GM19468 (cell line): ENCODE results near the gene SAP30L.

Source experiments
- ATAC-seq: cut with Tn5 transposase; IDR thresholded peaks from one replicate; pipeline ENCODE4 v1.9.1; 2021; ENCODE audit warnings: mild to moderate bottlenecking, moderate library complexity, moderate number of reproducible peaks; ENCODE audit not compliant: unreplicated experiment; ENCODE audit errors: extremely low read depth

The SAP30L gene

DNA sequence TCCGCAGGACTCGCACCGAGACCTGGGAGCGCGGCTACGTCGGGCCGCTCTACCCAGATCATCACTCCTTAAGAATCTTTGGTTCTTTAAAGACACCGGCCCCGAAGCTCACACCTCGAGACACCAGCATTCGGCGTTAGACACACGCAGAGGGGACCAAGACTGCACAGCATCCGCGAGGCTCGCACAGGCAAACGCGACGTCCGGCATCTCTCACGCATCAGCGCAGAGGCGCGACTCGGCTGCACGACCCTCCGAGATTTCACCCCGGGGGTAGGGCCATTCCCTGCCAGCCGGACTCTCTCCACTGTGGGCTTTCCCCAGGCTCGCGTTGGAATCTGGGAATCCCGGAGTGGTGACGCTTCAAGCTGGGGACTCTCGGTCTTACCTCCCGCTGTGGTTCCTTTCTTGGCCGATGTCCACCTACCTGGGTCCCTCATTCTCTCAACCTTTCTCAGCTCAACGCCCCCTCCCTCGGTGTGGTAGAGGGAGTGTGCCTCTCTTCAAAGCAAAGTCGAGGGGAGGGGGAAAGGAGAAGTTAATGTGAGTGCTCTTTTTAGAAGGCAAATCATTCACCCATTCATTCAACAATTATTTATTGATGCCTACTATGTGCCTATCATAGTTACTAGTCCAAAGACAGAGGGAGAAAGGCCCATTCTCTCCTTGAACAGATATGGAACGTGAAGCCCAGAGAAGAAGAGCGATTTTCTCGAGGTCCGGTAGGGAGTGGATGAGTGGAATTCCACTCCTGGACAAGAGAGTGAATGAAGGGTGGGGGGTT lies 33.6 kb downstream of the SAP30L start:
- no peak for ATAC-seq

DNA sequence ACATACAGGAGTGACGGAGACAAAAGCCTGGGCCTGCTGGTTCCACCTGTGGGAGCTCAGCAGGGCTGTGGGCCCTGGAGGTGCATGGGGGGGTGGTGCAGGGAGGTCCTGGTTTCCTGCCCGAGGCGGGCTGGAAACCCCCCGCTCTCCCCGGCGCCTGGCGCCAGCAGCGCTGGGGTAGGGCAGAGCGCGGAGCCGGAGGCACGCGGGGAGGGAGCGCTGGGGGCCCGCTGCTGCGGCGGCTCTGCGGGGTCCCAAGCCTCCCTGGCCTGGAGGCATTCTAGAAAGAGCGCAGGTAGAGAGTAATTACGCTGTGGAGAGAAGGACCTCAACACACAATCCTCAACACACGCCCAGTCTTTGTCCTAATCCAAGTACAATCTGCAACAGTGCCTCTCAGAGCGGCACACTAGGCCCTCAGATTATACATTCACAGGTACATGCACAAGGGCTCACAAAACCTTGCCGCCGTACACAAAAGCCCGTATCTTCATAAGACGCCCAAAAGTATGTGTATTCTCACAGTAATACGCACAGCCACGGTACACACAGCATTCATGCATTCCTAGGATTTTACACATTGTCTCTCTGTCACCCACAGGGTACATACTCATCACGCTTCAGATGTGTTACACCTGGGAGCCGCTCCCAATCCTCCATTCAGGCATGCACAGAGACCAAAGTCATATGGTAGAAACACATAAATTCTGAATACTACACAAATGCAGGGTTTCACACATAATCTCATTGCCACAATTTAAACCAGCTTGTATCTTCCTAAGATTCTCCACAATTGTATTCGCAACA lies 34.4 kb downstream of the SAP30L start:
- no peak for ATAC-seq

DNA sequence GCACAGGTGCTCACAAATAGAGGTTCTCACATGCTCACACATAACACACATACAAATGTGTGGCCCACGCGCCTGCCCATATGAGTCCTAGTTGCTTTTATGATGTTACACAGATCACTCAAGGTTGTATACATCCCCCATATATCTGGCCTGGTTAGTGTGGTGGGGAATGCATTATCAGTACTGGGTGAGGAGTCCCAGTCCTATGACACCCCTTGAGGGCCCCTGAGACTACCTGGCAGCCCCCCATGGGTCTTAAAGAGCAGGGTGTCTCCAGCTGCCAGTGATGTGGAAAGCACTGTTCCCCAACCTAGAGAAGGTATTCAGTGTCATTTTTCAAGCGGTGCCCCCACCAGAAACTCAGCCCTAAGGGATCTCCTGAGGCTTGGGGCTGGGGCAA lies 35.0 kb downstream of the SAP30L start:
- ATAC-seq = no peak

DNA sequence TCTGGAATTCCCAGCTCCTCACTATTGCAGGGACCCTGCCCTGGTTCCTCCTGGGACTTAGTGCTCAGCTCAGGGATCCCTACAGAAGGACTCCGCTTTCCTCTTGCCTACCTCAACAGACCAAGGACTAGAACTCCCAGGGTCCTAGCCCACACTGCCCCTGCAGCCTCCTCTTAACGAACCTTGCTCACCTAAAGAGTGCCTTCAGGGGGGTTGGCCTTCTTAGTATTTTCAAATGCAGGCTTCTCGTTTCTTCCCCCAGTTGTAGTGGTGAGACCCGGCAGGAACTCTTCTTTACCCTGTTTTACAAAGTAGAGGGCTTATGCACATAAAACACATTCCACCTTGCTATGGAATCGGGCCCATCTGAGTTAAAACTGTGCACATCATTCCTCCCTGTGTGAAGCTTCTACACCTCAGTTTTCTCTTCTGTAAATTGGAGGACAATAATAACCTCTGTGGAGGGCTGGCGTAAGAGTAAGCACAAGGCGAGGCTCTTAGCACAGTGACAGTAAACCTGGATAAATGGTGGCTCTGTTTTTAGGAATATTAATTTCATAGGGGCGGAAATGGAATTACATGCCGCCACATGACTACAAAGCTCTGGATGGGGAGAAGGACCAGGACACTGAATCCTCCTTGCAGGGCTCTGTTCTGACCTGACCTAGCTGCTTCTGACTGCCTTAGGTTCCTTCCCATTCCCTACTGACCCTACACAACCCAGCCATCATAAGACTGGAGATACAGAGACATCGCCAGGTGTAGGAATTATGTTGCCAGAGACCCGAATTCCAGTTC lies 36.0 kb downstream of the SAP30L start:
- ATAC-seq = no peak

DNA sequence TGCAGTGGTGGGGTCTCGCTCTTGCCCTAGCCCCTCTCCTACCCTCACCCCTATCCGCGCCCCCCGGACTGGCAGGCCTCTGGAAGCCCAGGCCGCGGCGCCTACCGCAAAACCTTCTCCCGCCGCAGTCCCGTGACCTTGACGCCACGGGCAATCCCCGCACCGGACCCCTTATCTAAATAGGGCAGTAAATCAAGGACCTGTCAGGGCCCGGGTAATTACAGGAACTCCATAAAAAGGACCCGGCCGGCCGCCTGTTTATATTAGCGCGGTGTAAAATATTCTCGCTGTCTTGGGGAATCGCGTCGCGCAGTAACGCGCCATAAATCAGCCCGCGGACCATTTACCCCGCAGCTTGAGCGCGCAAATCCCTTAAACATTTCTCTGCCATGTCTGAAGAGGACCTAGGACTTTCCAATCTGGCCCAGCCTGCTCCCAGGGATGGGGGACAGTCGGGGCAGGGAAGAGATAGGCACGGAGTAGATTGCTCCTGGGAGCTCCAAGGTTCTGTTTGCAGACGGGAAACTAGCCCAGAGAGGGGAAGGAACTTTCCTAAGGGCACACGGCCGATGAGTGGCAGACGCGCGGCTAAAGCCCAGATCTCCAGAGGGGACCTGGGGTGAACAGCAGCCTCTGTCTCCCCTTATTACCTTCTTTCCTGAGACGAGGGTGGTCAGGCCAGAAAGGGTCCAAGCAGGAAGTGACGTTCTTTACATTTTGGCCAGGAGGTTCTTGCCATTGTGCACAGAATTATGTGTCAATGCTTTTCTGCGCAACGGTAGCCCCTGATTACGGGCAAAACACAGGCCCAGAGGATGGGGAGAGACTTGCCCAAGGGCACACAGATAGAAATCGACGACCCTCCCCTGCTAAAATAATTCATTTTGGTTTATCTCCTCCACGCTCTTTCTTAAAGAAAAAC lies 37.0 kb downstream of the SAP30L start:
- ATAC-seq = no peak

DNA sequence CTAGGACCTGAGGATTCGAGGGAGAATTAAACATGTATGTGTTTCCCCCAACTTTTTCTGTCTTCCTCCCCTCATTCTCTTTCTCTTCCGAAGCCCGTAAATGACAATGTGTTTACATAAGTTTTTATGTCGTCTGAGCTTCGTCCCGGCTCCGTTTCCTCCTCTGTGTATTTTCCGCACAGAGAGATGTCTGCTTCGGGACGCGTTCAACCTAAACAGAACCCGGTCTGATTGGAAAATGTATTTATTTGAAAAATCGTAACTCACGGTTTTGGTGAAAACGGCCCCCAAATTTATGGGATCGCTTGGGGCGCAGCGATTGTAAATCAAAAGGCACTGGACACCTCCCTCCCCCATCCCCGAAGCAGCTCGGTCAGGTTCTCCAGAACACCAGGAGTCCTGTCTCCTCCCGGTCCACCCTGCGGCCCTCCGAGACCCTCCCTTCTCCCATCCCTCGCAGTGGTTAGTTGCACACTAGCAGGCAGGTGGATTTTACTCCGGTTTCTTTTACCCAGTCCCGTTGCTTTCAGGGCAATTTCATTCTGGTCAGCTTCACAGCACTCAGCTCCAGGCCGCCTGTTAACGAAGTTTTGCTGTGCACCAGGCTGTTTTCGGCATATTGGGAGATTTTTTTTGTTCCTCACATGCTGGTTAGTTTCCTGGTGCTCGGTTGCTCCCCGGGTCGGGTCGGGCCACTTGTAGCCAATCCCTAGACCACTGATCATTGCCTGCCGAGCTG lies 38.0 kb downstream of the SAP30L start:
- no peak for ATAC-seq

DNA sequence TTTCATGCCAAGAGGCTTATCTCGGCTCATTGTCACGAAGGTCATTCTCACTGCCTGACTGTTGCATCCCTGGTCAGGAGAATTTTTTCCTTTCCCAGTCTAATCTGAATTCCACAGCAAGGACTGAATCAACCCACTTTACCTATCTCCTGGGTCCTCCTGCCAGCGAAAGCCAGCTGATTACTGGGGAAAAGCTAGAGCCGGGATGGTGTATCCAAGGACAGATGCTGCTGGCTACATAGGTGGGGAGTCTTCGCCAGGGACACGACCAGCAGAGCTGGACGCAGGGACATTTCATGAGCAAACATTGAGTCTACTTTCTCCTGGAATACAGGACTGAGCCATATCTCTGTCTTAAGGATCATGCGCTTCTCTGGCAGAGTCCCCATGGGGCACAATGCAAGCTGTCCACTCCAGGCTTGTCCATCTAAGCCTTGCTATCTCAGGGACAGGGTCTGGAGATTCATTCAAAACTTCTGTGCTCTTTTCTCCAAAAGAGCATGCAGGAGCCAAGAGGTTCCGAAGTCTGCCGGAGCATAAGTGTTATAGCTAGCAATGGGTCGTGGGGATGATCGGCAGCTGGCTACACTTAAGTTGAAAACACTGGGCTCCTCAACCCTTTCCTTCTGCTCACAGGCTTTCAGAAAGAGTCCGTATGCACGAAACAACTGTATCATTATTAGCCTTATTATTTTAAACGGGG lies 38.7 kb downstream of the SAP30L start:
- no peak for ATAC-seq

DNA sequence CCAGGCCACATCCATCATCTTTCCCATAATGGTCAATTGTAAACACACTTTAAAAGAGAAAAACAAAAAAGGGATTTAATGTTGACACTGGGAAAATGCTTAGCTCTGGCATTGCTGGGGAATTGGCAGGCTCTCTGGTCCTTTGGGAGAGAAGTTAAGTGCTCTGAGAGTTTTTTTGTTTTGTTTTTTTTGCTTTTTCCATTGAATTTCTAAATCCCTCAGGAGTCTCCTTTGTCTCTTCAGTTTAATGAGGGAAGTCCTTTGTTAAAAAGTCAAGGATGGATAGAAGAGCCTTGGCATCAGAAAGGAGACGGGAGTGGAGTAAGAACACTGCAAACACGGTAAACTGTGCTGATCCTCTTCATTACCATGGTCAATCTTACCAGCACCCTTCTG lies 39.3 kb downstream of the SAP30L start:
- ATAC-seq = no peak

DNA sequence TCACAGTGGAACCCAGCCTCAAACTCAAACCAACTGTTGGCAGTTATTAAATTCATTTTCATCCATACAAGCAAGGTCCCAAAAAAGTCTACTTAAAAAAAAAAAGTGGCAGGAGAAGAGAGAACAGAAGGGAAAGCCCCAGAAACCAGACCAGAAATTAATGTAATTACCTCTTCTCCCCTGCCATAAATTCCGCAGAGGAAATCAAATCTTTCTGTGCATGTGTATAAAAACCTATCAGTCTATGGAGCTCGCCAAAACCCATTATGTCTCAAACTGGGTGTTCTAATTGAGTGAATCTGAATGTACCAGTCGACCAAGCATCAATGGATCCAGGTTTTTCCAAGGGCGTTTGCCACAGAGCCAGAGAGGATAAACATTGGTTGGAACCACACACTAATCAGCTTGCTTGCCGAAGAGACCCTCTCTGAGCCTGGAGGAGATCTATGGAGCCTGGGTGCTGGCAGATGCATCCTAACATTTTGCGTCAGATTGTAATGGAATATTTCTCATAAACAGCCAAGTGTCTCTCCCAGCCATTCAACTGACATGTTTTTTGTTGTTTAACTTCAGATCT lies 40.1 kb downstream of the SAP30L start:
- no peak for ATAC-seq

DNA sequence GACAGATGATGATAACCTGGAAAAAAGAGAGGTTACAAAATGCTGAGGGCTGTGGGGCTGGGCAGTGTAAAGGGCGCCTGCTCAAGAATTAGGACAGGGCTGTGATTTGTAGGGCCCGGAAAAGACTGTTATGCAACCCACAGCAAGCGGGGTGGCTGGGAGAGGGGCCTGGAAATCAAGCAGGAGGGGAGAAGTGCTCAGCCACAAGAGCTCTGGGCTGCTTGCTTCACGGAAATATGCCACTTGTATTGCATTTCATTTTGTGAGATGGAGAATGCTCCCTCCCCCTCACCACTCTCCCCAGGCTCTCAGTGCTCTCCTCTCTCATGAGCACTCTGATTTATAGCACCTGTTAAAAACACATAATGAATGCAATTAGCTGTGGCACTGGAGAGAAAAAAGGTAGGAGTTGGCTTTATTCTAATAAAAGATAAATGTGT lies 40.6 kb downstream of the SAP30L start:
- no peak for ATAC-seq

DNA sequence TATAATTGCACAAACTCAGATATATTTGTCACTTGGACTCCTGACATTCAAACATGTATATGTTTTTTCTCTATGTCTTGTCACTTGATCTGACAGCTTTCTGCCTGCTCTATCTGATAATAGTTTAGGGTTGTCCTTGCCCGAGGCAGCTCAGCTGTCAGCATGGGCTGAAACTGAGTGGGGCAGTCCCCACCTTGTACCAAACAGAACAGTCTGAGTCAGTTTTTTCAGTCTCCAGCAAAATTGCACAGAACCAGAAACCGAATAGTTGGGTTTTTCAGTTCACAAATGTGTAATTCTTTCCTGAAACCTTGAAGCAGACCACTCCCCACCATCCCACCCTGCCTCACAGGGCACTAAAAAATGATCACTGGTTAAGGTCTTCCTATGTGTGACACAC lies 41.7 kb downstream of the SAP30L start:
- ATAC-seq = peak; percentile 97

DNA sequence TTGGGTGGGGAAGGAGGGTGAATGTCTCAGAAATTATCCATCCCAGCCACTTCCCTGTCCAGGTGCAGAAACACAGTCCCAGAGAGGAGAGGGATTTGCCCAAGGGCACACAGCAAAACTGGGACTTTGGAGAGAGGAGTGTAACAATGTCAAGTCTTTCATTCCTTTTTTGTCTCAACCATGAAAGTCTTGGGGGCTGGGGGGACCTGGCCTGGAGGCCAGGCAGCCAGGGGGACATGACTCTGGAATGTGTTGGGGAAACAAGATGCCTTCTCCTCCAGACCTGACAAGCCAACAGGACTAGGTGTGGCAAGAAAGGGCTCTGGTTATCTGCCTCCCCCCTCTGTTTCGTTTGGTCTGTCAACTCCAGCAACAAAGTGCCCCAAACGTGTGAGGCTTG lies 46.1 kb downstream of the SAP30L start:
- ATAC-seq = no peak

DNA sequence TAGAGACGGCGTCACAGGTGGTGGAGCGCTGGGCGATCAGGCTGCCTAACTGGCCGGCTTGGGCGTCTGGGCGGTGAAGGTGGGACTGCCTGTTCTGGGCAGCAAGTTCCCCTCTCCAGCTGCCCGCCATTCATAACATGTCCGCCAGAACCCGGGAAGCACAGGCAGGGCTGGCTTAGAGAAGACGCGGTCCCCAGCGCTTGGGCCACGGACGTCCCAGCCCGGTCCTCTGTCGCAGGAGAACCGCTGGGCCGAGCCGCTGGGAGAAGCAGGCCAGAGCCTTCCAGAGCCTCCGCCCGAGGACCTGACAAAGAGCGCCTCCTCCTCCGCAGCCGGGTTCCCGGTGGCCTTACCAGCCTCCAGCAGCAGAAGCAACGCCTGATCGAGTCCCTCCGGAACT lies 47.5 kb downstream of the SAP30L start:
- ATAC-seq = no peak

DNA sequence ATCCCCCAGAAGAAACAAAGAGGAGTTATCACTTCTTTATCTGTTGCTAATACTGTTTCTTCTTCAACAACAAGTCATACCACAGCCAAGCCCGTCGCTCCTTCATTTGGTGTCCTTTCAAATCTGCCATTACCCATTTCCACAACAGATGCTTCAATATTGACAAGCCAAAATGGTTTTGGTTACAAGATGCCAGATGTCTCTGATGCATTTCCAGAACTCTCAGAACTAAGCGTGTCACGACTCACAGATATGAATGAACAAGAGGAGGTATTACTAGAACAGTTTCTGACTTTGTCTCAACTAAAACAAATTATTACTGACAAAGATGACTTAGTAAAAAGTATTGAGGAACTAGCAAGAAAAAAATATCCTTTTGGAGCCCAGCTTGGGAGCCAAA lies 48.2 kb downstream of the SAP30L start:
- no peak for ATAC-seq

DNA sequence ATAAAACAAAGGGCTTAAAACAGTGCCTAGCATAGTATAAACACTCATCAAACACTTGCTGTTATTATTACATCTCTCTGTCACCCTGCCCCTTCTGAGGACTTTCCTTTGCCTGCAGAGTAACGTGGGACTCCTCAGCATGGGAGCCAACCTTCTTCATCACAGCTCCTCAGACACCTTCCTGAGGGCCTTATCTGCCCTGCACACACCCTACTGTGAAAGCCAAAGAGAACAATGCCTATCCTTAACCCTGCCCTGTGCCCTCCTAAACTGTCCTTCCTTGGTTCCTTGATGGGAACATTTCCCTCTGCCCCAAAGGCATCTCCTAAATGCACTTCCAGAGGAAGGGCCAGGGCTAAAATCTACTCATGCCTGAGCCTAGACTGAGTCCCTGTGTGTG lies 52.8 kb downstream of the SAP30L start:
- no peak for ATAC-seq

DNA sequence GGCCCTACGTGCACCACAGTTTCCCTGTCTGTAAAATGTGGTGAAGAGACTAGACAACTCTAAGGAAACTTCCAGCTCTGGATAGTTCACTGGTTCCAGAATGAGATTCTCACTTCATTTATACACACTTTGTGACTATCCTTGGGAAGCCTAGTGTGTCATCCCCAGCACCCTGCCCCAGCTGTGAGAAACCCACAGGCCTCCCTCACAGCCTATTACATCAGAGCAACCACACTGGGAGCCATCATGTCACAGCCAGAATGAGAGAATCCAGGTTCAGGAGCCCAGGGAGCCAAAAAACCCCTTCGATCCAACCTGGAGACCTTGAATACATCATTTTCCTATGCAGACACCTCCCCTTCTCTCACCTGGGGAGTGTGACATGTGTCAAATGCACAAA lies 53.2 kb downstream of the SAP30L start:
- ATAC-seq = no peak

DNA sequence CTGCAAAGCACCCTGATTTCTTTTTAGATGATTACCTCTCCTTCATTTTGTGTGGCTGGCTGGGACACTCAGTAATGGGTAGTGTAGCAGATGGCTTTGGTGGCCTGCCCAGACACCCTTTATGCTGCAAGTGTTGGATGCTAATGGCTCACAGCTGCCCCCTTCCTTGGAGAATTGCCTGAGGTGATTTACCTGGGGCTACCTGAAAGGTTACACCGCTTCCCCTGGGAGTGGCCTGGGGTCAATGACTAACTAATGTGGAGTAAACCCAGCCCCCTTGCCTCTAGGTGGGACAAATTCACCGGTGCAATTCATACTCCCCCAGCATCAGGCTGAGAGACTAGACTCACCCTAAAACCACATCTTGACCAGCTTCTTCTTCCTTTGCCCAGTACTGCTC lies 55.8 kb downstream of the SAP30L start:
- no peak for ATAC-seq

DNA sequence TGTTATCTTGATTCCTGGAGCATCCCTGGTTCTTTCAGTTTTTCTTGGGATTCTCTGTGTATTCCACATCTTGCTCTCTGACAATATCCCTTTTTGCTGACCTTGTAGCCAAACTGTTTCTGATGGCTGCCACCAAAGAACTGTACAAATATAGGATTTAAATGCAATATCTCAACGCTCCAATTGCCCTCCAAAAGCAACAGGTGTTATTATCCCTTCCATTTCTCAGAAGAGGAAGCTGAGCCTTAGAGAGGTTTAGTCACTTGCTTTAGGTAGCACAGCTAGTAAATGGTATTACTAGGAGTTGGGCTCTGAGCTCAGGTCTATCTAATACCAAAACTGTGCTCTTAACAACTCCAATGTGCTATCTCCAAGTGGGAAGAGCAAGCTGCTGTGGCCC lies 56.4 kb downstream of the SAP30L start:
- no peak for ATAC-seq
